Peyer's patch (tissue), 4 donors: ENCODE results near the gene EHD4. TPM values are rescaled to one million over a fixed set of nuclear protein-coding genes. Genes with fewer than 3 reads are reported as not detected.

ENCODE experiments used
- DNase-seq, 3 donors: peaks; one replicate each; pipeline ENCODE4 v3.0.0-alpha.2; 2017 to 2019
- H3K27ac ChIP-seq, 4 donors: fragments of 200-600 bp; sonication (generic); one replicate each; pipeline ENCODE4 v1.5.1; 2016 to 2019
- H3K27me3 ChIP-seq, 2 donors: fragments of 200-600 bp; sonication (generic); one replicate each; pipeline ENCODE4 v1.5.1; 2019
- H3K36me3 ChIP-seq, 3 donors: fragments of 200-600 bp; sonication (generic); one replicate each; pipeline ENCODE4 v1.5.1; 2016 to 2019
- H3K4me1 ChIP-seq, 4 donors: fragments of 200-600 bp; sonication (generic); one replicate each; pipeline ENCODE4 v1.5.1; 2016 to 2019
- H3K4me3 ChIP-seq, 4 donors: fragments of 200-600 bp; sonication (generic); 1 replicate in 3 of 4; 2 replicates in 1 of 4; pipeline ENCODE4 v1.5.1; 2016 to 2019; ENCODE audit warnings: mild to moderate bottlenecking in 1 of 4
- H3K9me3 ChIP-seq, 4 donors: fragments of 200-600 bp; sonication (generic); one replicate each; pipeline ENCODE4 v1.5.1; 2016 to 2019; ENCODE audit warnings: mild to moderate bottlenecking in 1 of 4
- CTCF ChIP-seq, 6 experiments: fragments of 450-650 bp in 4 of 6; fragments of 200-600 bp in 2 of 6; sonication (generic) in 1 of 6; IDR thresholded peaks; one replicate each; pipeline ENCODE4 v1.5.1; 2017 to 2019; ENCODE audit warnings: antibody characterized with exemption in 6 of 6, mild to moderate bottlenecking in 3 of 6, moderate library complexity in 1 of 6
- POLR2A ChIP-seq, 2 donors: fragments of 450-650 bp; IDR thresholded peaks; one replicate each; pipeline ENCODE4 v1.5.1; 2017; ENCODE audit warnings: antibody characterized with exemption in 2 of 2, mild to moderate bottlenecking in 2 of 2, moderate library complexity in 2 of 2
- total RNA-seq, 4 donors: library from RNA; depleted of rRNA; stranded (reverse); fragments of >200 nt; gene quantifications; one replicate each; pipeline ENCODE4 v1.1.0, GENCODE V29; 2016

Gene EHD4
- total RNA-seq, 4 donors from 2014 or later, result 23.1 to 53.9 (median 34.9) TPM

- no peak for DNase-seq
- H3K36me3 ChIP-seq, result no peaks in the 10 kb centered on the region
- peaks cover 0 to 13% (median 3%) of the 10 kb centered on the region in 4 donors for H3K4me1 ChIP-seq
- H3K9me3 ChIP-seq, result no peaks in the 10 kb centered on the region
- H3K27ac ChIP-seq, result no peak overlapping the region
- TF ChIP-seq POLR2A (IDR thresholded peaks at IDR 0.05) (no peak), CTCF (IDR thresholded peaks at IDR 0.05) (no peak)
- H3K4me3 ChIP-seq, result peak overlapping the region in 1 of 4 donors; percentile 40
- peaks cover 0 to 5% of the 10 kb centered on the region in 2 donors for H3K27me3 ChIP-seq
Measured at GRCh38 chr15:41882689-41883483, 89.5 kb downstream of the EHD4 start.

DNA sequence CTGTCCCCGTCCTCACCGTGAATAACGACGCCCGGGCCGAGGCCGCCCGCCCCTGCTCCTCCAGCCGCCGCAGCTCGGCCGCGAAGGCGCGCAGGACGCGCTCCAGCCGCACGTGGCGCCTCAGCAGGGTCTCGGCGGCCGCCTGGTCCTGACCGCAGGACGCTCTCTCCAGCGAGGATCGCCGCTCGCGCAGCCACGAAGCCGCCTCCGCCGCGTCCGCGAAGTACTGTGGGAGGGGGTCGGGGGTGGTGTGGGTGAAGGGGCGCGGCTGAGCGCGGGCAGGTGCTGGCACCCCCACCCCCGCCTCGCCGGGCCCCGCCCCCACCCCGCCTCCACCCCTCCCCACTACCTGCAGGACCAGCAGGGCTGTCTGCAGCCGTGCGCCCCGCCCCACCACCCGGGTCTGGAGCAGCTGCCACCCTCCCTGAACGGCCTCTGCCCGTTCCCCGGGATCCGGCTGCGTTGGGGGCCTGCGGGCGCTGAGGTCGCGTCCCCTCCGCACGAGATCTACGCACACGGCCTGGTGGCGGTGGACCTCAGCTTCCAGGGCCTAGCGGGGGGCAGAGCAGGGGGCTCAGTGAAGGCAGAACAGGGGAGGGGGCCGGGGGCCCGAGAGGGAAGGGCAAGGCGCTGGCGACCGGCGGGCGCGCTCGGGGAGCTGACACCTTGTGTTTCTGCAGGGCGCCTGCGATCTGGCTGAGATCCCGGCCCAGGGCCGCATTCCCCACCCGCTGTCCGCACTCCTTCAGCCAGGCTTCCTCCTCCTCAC, 90.3 kb downstream of the EHD4 start:
- Histone ChIP-seq H3K27me3 (peaks cover 0 to 5% of the 10 kb centered on the region in 2 donors), H3K9me3 (no peaks in the 10 kb centered on the region), H3K27ac (no peak overlapping the region), H3K36me3 (no peaks in the 10 kb centered on the region), H3K4me1 (peaks cover 0 to 13% (median 3%) of the 10 kb centered on the region in 4 donors), H3K4me3 (peak overlapping the region in 3 of 4 donors; percentile 27 to 47 (median 40))
- TF ChIP-seq CTCF (IDR thresholded peaks at IDR 0.05) (peak in 1 of 6 experiments; percentile 13), POLR2A (IDR thresholded peaks at IDR 0.05) (no peak)
- DNase-seq, result no peak

GRCh38 chr15:41881550-41881919, 90.8 kb downstream of the EHD4 start:
- Histone ChIP-seq H3K4me1 (peaks cover 0 to 13% (median 3%) of the 10 kb centered on the region in 4 donors), H3K4me3 (peak overlapping the region in 3 of 4 donors; percentile 27 to 47 (median 40))

DNA sequence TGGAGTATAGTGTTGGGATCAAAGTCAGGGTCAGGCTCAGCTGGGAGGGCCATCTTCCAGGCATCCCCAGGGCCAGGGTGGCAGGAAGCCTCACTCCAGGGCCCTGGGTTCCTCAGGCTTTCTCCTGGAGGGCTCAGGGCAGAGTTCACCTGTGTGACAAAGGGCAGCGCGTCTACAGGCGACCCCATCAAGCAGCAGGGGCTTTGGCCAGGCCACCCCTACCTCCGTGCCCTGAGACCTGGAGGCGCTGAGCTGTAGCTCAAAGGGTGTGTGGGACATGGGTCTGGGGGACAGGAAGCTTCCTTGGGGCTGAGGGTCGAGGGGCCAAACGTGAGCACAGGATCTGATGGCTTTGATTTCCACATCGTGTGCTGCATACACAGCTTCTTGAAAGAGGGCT, 91.3 kb downstream of the EHD4 start:
- Histone ChIP-seq H3K4me3 (no peak overlapping the region), H3K4me1 (peaks cover 0 to 13% (median 3%) of the 10 kb centered on the region in 4 donors), H3K27me3 (peaks cover 0 to 5% of the 10 kb centered on the region in 2 donors), H3K9me3 (no peaks in the 10 kb centered on the region), H3K27ac (no peak overlapping the region), H3K36me3 (no peaks in the 10 kb centered on the region)
- no peak for DNase-seq
- TF ChIP-seq POLR2A (IDR thresholded peaks at IDR 0.05) (no peak), CTCF (IDR thresholded peaks at IDR 0.05) (no peak)

More at GRCh38 chr15:41881550-41881919, 90.8 kb downstream of the EHD4 start:
- TF ChIP-seq CTCF (IDR thresholded peaks at IDR 0.05) (no peak), POLR2A (IDR thresholded peaks at IDR 0.05) (no peak)
- no peak overlapping the region for H3K27ac ChIP-seq
- H3K27me3 ChIP-seq, result peaks cover 0 to 5% of the 10 kb centered on the region in 2 donors
- DNase-seq, result no peak
- H3K36me3 ChIP-seq, result no peaks in the 10 kb centered on the region
- H3K9me3 ChIP-seq, result no peaks in the 10 kb centered on the region

- TF ChIP-seq POLR2A (IDR thresholded peaks at IDR 0.05) (no peak), CTCF (IDR thresholded peaks at IDR 0.05) (no peak)
- Histone ChIP-seq H3K27me3 (peaks cover 0 to 5% of the 10 kb centered on the region in 2 donors), H3K36me3 (no peaks in the 10 kb centered on the region), H3K4me1 (peaks cover 0 to 13% (median 3%) of the 10 kb centered on the region in 4 donors), H3K9me3 (no peaks in the 10 kb centered on the region), H3K27ac (no peak overlapping the region), H3K4me3 (no peak overlapping the region)
- no peak for DNase-seq
Measured at GRCh38 chr15:41880156-41880877, 92.0 kb downstream of the EHD4 start.
